HuH-7.5 (cell line): ENCODE results near the gene ORMDL3.
"Not testable (repeated sequence)": the region's sequence is repeated elsewhere in the genome, so short reads cannot be mapped to it uniquely, and the experiment has no call there.

Source experiments
- DNase-seq: peaks from one replicate; pipeline ENCODE4 v3.0.0; 2011; ENCODE audit warnings: low spot score

The ORMDL3 gene

GRCh38 chr17:39923836-39924690 is 3.3 kb downstream of the ORMDL3 start:
- no peak for DNase-seq

GRCh38 chr17:39923230-39923629 is 4.2 kb downstream of the ORMDL3 start:
- DNase-seq: no peak

- no peak for DNase-seq
Observed at GRCh38 chr17:39922006-39922405, 5.4 kb downstream of the ORMDL3 start.

GRCh38 chr17:39921323-39921722 is 6.1 kb downstream of the ORMDL3 start:
- DNase-seq: no peak

- no peak for DNase-seq
Observed at GRCh38 chr17:39920218-39921210, 6.9 kb downstream of the ORMDL3 start.

- DNase-seq: no peak
Observed at GRCh38 chr17:39919087-39919683, 8.2 kb downstream of the ORMDL3 start.

GRCh38 chr17:39916918-39917317 is 10.5 kb downstream of the ORMDL3 start:
- DNase-seq: no peak

GRCh38 chr17:39915559-39915958 is 11.8 kb downstream of the ORMDL3 start:
- DNase-seq: no peak

GRCh38 chr17:39913989-39914388 is 13.4 kb downstream of the ORMDL3 start:
- DNase-seq: no peak

GRCh38 chr17:39908789-39909352 is 18.5 kb downstream of the ORMDL3 start:
- no peak for DNase-seq

- no peak for DNase-seq
Observed at GRCh38 chr17:39904990-39905288, 22.5 kb downstream of the ORMDL3 start.

- DNase-seq: no peak
Observed at GRCh38 chr17:39903158-39903884, 24.1 kb downstream of the ORMDL3 start.

- not testable (repeated sequence) for DNase-seq
Observed at GRCh38 chr17:39902027-39902426, 25.4 kb downstream of the ORMDL3 start.

- DNase-seq: no peak
Observed at GRCh38 chr17:39899215-39899614, 28.2 kb downstream of the ORMDL3 start.

GRCh38 chr17:39898088-39898487 is 29.3 kb downstream of the ORMDL3 start:
- no peak for DNase-seq

- DNase-seq: no peak
Observed at GRCh38 chr17:39894681-39895376, 32.6 kb downstream of the ORMDL3 start.

GRCh38 chr17:39889200-39889599 is 38.2 kb downstream of the ORMDL3 start:
- no peak for DNase-seq

GRCh38 chr17:39887078-39887477 is 40.3 kb downstream of the ORMDL3 start:
- DNase-seq: no peak

GRCh38 chr17:39886102-39886501 is 41.3 kb downstream of the ORMDL3 start:
- not testable (repeated sequence) for DNase-seq

GRCh38 chr17:39872751-39873150 is 54.6 kb downstream of the ORMDL3 start:
- DNase-seq: no peak

GRCh38 chr17:39871801-39872200 is 55.6 kb downstream of the ORMDL3 start:
- DNase-seq: no peak
